Activated T-cell treated with anti-CD3 and anti-CD28 coated beads, Interleukin-2, amount 50 U/mL, for 72 hours (primary cell): ENCODE measurements around the gene RUFY4. TPM values are rescaled to one million over a fixed set of nuclear protein-coding genes. Genes with fewer than 3 reads are reported as not detected.
"Not testable (repeated sequence)": the region's sequence is repeated elsewhere in the genome, so short reads cannot be mapped to it uniquely, and the experiment has no call there.

Source experiments
- ATAC-seq, 2 donors: fragments of 150-1000 bp; cut with Tn5 transposase; replicated peaks in 1 of 2; 2 replicates each; pipeline ENCODE4 v1.10.0; 2021; ENCODE audit warnings: moderate library complexity in 2 of 2, mild to moderate bottlenecking in 1 of 2
- DNase-seq, 2 donors: peaks; one replicate each; pipeline ENCODE4 v3.0.0; 2021 to 2022; ENCODE audit warnings: mixed read lengths in 1 of 2
- H3K27ac Mint-ChIP-seq: one replicate; pipeline ENCODE4 v1.8.0; 2022; ENCODE audit warnings: mild to moderate bottlenecking, moderate library complexity, mixed read lengths
- H3K27me3 Mint-ChIP-seq: one replicate; pipeline ENCODE4 v1.8.0; 2022; ENCODE audit warnings: low read depth, mixed read lengths
- H3K36me3 Mint-ChIP-seq, 2 donors: one replicate each; pipeline ENCODE4 v1.8.0; 2022; ENCODE audit warnings: mixed read lengths in 2 of 2, mild to moderate bottlenecking in 1 of 2; ENCODE audit not compliant: insufficient read depth in 2 of 2
- H3K4me1 Mint-ChIP-seq: one replicate; pipeline ENCODE4 v1.8.0; 2022; ENCODE audit warnings: low read depth, mixed read lengths
- H3K4me3 Mint-ChIP-seq, 2 donors: one replicate each; pipeline ENCODE4 v1.8.0; 2022; ENCODE audit warnings: mild to moderate bottlenecking in 2 of 2, mixed read lengths in 2 of 2, moderate library complexity in 2 of 2
- H3K9me3 Mint-ChIP-seq, 2 donors: one replicate each; pipeline ENCODE4 v1.8.0; 2022; ENCODE audit warnings: mixed read lengths in 2 of 2
- total RNA-seq, 2 donors: library from RNA; stranded (reverse); gene quantifications; one replicate each; pipeline ENCODE4 v1.2.3, GENCODE V29; 2022

RUFY4 gene
- total RNA-seq, 2 donors from 2014 or later = 0.84 to 1.9 TPM

DNA sequence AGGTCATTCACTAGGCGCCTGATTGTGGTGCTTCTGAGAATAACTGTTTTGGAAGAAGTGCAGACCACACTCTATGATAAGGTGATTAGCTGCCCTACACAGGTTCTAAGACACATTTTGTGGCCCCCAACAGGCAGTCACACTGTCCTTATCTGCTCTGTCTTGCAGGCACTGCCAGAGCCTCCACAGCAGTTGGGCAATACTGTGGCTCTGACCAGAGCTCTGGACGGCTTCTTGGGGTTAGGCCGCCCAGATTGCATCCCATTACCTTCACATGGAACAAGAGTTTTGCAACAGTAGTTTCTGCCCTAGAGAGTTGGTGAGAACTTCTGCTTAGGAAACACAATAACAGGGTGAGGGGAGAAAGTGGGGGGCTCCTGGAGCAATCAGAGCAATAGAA, 22.7 kb downstream of the RUFY4 start:
- H3K4me1 Mint-ChIP-seq = no peaks in the 10 kb centered on the region
- no peak overlapping the region for H3K4me3 Mint-ChIP-seq
- H3K9me3 Mint-ChIP-seq = peaks cover 0 to under 1% of the 10 kb centered on the region in 2 donors
- H3K36me3 Mint-ChIP-seq = peaks cover 0 to under 1% of the 10 kb centered on the region in 2 donors
- ATAC-seq (no peak), DNase-seq (no peak)
- no peak overlapping the region for H3K27ac Mint-ChIP-seq
- peaks cover under 1% of the 10 kb centered on the region for H3K27me3 Mint-ChIP-seq

GRCh38 chr2:218093879-218094278, 24.8 kb downstream of the RUFY4 start:
- Mint-ChIP-seq H3K27ac (no peak overlapping the region), H3K4me3 (no peak overlapping the region), H3K36me3 (no peaks in the 10 kb centered on the region), H3K4me1 (no peaks in the 10 kb centered on the region), H3K27me3 (peaks cover 4% of the 10 kb centered on the region), H3K9me3 (no peaks in the 10 kb centered on the region)
- DNase-seq (no peak), ATAC-seq (no peak)

DNA sequence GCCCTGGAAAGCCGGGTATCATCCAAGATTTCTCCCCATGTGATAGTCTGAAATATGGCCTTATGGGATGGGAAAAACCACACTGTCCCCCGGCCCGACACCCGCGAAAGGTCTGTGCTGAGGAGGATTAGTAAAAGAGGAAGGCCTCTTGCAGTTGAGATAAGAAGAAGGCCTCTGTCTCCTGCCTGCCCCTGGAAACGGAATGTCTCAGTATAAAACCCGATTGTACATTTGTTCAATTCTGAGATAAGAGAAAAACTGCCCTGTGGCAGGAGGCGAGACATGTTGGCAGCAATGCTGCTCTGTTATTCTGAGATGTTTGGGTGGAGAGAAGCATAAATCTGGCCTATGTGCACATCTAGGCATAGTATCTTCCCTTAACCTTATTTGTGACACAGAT, 26.8 kb downstream of the RUFY4 start:
- H3K36me3 Mint-ChIP-seq = no peaks in the 10 kb centered on the region
- H3K9me3 Mint-ChIP-seq = no peaks in the 10 kb centered on the region
- H3K4me3 Mint-ChIP-seq = no peak overlapping the region
- ATAC-seq (no peak), DNase-seq (no peak)
- no peaks in the 10 kb centered on the region for H3K4me1 Mint-ChIP-seq
- peaks cover 14% of the 10 kb centered on the region for H3K27me3 Mint-ChIP-seq
- H3K27ac Mint-ChIP-seq = no peak overlapping the region

DNA sequence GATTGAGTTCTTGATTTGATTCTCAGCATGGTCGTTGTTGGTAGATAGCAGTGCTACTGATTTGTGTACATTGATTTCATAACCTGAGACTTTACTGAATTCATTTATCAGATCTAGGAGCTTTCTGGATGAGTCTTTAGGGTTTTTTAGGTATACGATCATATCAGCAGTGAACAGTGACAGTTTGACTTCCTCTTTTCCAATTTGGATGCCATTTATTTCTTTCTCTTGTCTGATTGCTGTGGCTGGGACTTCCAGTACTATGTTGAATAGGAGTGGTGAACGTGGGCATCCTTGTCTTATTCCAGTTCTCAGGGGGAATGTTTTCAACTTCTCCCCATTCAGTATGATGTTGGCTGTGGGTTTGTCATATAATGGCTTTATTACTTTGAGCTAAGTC, 28.9 kb downstream of the RUFY4 start:
- peaks cover 14% of the 10 kb centered on the region for H3K27me3 Mint-ChIP-seq
- no peak overlapping the region for H3K27ac Mint-ChIP-seq
- no peak for DNase-seq
- H3K4me3 Mint-ChIP-seq = no peak overlapping the region
- H3K9me3 Mint-ChIP-seq = no peaks in the 10 kb centered on the region
- ATAC-seq = no peak
- no peaks in the 10 kb centered on the region for H3K36me3 Mint-ChIP-seq
- H3K4me1 Mint-ChIP-seq = no peaks in the 10 kb centered on the region

- H3K4me3 Mint-ChIP-seq, DNase-seq, ATAC-seq, H3K4me1 Mint-ChIP-seq, H3K27ac Mint-ChIP-seq, H3K36me3 Mint-ChIP-seq: not testable (repeated sequence)
- Mint-ChIP-seq H3K9me3 (peaks cover 8 to 11% of the 10 kb centered on the region in 2 donors), H3K27me3 (peaks cover 55% of the 10 kb centered on the region)
Measured at GRCh38 chr2:218108834-218109233, 39.8 kb downstream of the RUFY4 start.

DNA sequence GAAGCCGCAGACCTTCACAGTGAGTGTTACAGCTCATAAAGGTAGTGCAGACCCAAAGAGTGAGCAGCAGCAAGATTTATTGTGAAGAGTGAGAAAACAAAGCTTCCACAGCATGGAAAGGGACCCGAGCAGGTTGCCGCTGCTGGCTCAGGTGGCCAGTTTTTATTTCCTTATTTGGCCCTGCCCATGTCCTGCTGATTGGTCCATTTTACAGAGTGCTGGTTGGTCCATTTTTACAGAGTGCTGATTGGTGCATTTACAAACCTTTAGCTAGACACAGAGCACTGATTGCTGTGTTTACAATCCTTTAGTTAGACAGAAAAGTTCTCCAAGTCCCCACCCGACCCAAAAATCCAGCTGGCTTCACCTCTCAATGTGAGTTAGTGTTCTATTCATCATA, 52.7 kb downstream of the RUFY4 start:
- peaks cover 26% of the 10 kb centered on the region for H3K27me3 Mint-ChIP-seq
- not testable (repeated sequence) for H3K9me3 Mint-ChIP-seq, ATAC-seq, H3K4me1 Mint-ChIP-seq, H3K27ac Mint-ChIP-seq, H3K4me3 Mint-ChIP-seq, H3K36me3 Mint-ChIP-seq, DNase-seq

- not testable (repeated sequence) for H3K4me1 Mint-ChIP-seq, DNase-seq, H3K27ac Mint-ChIP-seq, H3K36me3 Mint-ChIP-seq, H3K9me3 Mint-ChIP-seq, ATAC-seq, H3K4me3 Mint-ChIP-seq
- peaks cover 26% of the 10 kb centered on the region for H3K27me3 Mint-ChIP-seq
Measured at GRCh38 chr2:218122286-218122685, 53.2 kb downstream of the RUFY4 start.

- peaks cover 10% of the 10 kb centered on the region for H3K4me1 Mint-ChIP-seq
- ATAC-seq (no peak), DNase-seq (no peak)
- H3K27ac Mint-ChIP-seq = no peak overlapping the region
- no peak overlapping the region for H3K4me3 Mint-ChIP-seq
- peaks cover 0 to 2% of the 10 kb centered on the region in 2 donors for H3K36me3 Mint-ChIP-seq
- H3K27me3 Mint-ChIP-seq = peaks cover 32% of the 10 kb centered on the region
- peaks cover 0 to 6% of the 10 kb centered on the region in 2 donors for H3K9me3 Mint-ChIP-seq
Measured at GRCh38 chr2:218123986-218124385, 54.9 kb downstream of the RUFY4 start.

- Mint-ChIP-seq H3K27ac (no peak overlapping the region), H3K4me1 (peaks cover 10% of the 10 kb centered on the region), H3K9me3 (peaks cover 0 to 6% of the 10 kb centered on the region in 2 donors), H3K27me3 (peaks cover 37% of the 10 kb centered on the region), H3K4me3 (no peak overlapping the region), H3K36me3 (peaks cover 0 to 2% of the 10 kb centered on the region in 2 donors)
- DNase-seq (no peak), ATAC-seq (no peak)
Measured at GRCh38 chr2:218125095-218125494, 56.0 kb downstream of the RUFY4 start.

DNA sequence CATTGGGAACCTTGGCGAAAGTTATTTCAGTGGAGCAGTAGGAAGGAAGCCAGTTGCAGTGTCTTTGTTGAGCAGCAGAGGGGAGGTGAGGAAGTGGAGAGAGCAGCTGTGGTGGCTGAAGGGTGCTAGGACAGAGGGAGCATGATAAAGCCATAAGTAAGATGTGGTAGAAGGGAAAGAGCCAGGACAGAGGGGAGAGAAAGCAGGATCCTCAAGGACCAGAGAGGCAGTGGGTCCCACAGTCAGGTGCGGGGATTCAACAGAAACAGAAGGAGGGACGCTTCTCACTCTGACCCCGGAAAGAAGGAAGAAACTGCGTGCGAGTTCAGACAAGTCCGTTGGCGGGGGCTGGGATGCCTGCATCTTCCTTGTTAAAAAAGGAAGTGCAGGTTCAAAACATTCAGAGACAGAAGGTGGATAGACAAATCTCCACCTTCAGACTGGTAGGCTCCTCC, 56.6 kb downstream of the RUFY4 start, which contains the start of gene CXCR2:
TSS of gene CXCR2 (plus strand) at position 403 of the 455 bp plus-strand sequence. CDS start 8,774 bp downstream, outside the sequence.
- no peak for ATAC-seq
- DNase-seq = no peak
- H3K9me3 Mint-ChIP-seq = peaks cover 0 to 3% of the 10 kb centered on the region in 2 donors
- H3K4me3 Mint-ChIP-seq = peak within 1 kb of the TSS; percentile 29 to 42
- peaks cover 10% of the 10 kb centered on the region for H3K4me1 Mint-ChIP-seq
- peaks cover 32% of the 10 kb centered on the region for H3K27me3 Mint-ChIP-seq
- peaks cover 0 to 2% of the 10 kb centered on the region in 2 donors for H3K36me3 Mint-ChIP-seq
- H3K27ac Mint-ChIP-seq = no peak within 1 kb of the TSS

- DNase-seq (no peak), ATAC-seq (no peak)
- Mint-ChIP-seq H3K27me3 (peaks cover 29% of the 10 kb centered on the region), H3K4me1 (peaks cover 10% of the 10 kb centered on the region), H3K9me3 (no peaks in the 10 kb centered on the region), H3K27ac (no peak overlapping the region), H3K36me3 (no peaks in the 10 kb centered on the region), H3K4me3 (no peak overlapping the region)
Measured at GRCh38 chr2:218127929-218128455, 58.9 kb downstream of the RUFY4 start.

DNA sequence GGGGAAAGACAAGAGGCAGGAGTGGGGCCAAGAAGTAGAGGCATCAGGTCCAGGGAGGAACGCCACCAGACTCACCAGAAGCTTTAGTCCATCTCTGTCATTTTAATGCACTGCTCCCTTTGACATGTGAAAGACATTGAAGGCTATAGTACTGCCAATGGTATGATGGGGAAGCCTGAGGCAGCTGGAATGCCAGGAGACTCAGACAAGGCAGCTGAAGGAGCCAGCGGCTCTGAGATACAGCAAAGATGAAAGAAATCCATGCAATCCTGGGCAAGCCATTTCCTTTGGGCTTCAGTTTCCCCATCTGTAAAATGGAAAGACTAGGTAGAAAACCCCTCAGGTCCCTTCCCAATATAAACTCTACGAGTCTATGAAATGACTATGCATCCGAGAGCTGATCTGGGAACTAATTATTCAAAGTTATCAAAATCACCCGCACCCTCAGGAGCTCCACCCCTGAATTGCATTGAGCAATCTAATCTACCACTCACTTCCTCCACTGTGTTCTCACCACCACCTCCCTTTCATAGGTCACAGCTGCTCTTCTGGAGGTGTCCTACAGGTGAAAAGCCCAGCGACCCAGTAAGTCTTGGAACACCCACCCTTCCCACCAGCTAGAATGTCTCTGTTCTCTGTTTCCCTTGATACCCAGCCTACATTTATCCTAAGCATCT, 59.9 kb downstream of the RUFY4 start:
- Mint-ChIP-seq H3K4me3 (no peak overlapping the region), H3K36me3 (no peaks in the 10 kb centered on the region), H3K9me3 (no peaks in the 10 kb centered on the region), H3K27ac (no peak overlapping the region), H3K27me3 (peaks cover 29% of the 10 kb centered on the region), H3K4me1 (peaks cover 10% of the 10 kb centered on the region)
- DNase-seq = no peak
- ATAC-seq = no peak

DNA sequence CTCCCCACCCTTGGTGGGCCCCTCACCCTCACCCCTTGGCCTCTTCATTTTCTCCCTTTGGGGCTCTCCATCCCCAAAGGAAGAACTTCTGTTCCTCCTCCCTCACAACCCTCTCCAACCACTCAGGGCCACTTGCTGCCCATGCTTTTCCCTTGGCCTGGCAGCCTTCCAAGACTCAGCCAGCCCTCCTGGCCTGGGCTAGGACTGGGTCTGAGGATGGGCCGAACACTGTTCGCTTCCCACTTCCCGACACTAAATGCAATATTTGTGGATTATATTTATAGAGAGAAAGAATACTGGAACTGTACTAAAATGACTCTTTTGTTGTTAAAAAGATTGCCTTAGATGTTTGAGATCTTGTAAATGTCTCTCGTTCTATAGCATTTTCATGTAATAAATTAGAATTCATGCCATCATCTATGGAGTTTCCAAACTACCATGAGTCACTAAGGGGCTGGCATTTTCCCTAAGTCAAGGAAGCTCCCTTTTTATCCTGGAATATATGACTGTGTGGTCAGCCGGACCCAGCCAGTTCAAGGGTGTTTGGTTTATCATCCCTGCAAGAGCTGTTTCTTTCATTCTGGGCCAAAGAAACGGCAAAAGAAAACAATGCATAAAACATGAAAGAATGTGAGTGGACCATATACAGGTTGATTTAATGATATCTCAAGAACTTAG, 60.5 kb downstream of the RUFY4 start:
- H3K27ac Mint-ChIP-seq = no peak overlapping the region
- H3K4me1 Mint-ChIP-seq = peaks cover 10% of the 10 kb centered on the region
- no peak overlapping the region for H3K4me3 Mint-ChIP-seq
- H3K9me3 Mint-ChIP-seq = no peaks in the 10 kb centered on the region
- H3K27me3 Mint-ChIP-seq = peaks cover 29% of the 10 kb centered on the region
- no peaks in the 10 kb centered on the region for H3K36me3 Mint-ChIP-seq
- DNase-seq (no peak), ATAC-seq (no peak)
